MM.1S (cell line): ENCODE measurements around the gene APOBEC3A.

ENCODE experiments used
- EZH2 ChIP-seq: fragments of 300-600 bp; sonication (generic); optimal IDR thresholded peaks from 2 replicates; pipeline ENCODE3; 2017; ENCODE audit warnings: low read depth, mild to moderate bottlenecking, antibody characterized with exemption, low read length, mixed read lengths
- TF ChIP-seq, protein P1 (sequence below): fragments of 300-600 bp; sonication (generic); IDR thresholded peaks from 2 replicates; pipeline ENCODE4 v1.5.1; 2016; ENCODE audit warnings: antibody characterized with exemption, low read length, mixed read lengths

DNA sequence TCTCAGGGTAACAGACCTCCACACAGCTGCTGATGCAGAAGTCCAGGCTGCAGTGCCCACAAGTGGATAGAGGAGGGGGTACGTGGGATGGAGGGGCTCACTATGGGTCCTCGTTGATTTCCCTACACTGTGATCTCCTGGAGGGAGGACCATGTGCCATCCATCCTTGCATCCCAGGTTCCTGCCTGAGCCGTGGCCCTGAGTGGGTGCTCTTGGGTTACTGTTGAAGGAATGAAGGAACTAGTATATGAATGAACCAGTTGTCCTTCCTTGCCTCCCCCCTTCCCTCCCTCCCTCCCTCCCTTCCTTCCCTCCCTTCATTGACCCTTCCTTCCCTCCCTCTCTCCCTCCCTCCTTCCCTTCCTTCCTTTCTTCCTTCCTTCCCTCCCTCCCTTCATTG, 40.1 kb downstream of the APOBEC3A start:
- TF ChIP-seq, protein P1, sequence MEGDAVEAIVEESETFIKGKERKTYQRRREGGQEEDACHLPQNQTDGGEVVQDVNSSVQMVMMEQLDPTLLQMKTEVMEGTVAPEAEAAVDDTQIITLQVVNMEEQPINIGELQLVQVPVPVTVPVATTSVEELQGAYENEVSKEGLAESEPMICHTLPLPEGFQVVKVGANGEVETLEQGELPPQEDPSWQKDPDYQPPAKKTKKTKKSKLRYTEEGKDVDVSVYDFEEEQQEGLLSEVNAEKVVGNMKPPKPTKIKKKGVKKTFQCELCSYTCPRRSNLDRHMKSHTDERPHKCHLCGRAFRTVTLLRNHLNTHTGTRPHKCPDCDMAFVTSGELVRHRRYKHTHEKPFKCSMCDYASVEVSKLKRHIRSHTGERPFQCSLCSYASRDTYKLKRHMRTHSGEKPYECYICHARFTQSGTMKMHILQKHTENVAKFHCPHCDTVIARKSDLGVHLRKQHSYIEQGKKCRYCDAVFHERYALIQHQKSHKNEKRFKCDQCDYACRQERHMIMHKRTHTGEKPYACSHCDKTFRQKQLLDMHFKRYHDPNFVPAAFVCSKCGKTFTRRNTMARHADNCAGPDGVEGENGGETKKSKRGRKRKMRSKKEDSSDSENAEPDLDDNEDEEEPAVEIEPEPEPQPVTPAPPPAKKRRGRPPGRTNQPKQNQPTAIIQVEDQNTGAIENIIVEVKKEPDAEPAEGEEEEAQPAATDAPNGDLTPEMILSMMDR: no peak
- TF ChIP-seq EZH2: no peak
